ENCODE data around the gene C17orf100.

DNA sequence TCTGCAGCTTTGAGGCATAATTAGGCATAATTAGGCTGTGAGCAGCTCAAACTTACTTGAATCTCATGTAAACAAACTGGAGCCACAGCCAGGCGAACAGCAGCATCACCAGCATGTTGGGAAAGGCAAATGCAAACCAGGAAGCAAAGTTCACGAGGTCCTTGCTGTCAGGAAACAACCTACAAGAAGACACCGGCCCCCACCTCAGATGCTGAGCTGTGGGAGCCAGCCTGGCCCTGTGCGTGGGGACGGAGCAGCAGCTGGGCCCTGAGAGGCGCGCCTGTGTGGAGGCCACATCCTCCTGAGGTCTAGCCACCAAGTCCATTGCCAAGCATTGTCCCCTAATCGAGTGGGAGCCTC is 49.4 kb downstream of the C17orf100 start:
- TF ChIP-seq ZSCAN9 (CRISPR knock-in tag; IDR thresholded peaks at IDR 0.05; ENCODE audit: borderline replicate concordance) (no peak), KLF16 (CRISPR knock-in tag; IDR thresholded peaks at IDR 0.05) (0 out of 4 replicates have a peak, but pooled peaks of 1 of the 2 experiments have one; percentile 5), POLR2A (IDR thresholded peaks at IDR 0.05; ENCODE audit: insufficient read depth in 1 of 2, low read depth in 2 of 2, low read length in 2 of 2) (peak in 1 of 2 experiments; percentile 23; a peak in 1 of 4 replicates)
- TF ChIP-seq, protein P1, sequence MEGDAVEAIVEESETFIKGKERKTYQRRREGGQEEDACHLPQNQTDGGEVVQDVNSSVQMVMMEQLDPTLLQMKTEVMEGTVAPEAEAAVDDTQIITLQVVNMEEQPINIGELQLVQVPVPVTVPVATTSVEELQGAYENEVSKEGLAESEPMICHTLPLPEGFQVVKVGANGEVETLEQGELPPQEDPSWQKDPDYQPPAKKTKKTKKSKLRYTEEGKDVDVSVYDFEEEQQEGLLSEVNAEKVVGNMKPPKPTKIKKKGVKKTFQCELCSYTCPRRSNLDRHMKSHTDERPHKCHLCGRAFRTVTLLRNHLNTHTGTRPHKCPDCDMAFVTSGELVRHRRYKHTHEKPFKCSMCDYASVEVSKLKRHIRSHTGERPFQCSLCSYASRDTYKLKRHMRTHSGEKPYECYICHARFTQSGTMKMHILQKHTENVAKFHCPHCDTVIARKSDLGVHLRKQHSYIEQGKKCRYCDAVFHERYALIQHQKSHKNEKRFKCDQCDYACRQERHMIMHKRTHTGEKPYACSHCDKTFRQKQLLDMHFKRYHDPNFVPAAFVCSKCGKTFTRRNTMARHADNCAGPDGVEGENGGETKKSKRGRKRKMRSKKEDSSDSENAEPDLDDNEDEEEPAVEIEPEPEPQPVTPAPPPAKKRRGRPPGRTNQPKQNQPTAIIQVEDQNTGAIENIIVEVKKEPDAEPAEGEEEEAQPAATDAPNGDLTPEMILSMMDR (CRISPR knock-in tag; IDR thresholded peaks at IDR 0.05): no peak
